ENCODE data around the gene CSNK1D.

DNA sequence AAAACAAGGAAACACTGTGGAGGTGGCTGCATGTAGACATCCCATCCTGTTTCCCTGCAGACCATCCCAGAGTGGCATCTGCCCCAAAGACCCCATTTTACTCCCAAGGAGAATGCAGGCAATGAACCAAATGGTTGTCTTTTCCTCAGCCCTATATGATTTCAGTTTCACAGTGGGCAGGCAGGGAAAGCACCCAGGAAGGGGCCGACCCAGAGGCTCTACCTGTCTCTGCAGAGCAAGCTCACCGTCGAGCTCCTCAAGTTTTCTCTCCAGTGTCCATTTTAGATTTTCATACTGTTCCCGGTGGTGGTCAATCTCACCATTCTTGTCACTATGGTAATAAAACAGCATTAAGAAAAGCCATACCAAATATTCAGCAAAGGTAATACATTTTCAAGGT is 75.4 kb downstream of the CSNK1D start:
- TF ChIP-seq, protein P1, sequence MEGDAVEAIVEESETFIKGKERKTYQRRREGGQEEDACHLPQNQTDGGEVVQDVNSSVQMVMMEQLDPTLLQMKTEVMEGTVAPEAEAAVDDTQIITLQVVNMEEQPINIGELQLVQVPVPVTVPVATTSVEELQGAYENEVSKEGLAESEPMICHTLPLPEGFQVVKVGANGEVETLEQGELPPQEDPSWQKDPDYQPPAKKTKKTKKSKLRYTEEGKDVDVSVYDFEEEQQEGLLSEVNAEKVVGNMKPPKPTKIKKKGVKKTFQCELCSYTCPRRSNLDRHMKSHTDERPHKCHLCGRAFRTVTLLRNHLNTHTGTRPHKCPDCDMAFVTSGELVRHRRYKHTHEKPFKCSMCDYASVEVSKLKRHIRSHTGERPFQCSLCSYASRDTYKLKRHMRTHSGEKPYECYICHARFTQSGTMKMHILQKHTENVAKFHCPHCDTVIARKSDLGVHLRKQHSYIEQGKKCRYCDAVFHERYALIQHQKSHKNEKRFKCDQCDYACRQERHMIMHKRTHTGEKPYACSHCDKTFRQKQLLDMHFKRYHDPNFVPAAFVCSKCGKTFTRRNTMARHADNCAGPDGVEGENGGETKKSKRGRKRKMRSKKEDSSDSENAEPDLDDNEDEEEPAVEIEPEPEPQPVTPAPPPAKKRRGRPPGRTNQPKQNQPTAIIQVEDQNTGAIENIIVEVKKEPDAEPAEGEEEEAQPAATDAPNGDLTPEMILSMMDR (IDR thresholded peaks at IDR 0.05): no peak
- TF ChIP-seq POLR2A (IDR thresholded peaks at IDR 0.05): no peak
